Neural progenitor cell (in vitro differentiated cells): Measurements from ENCODE around the gene PPP1R16B.

Experiments
- EZH2 ChIP-seq: fragments of 200-600 bp; sonication (generic); IDR thresholded peaks from 2 replicates; pipeline ENCODE4 v1.6.1; 2017; ENCODE audit warnings: antibody characterized with exemption, mild to moderate bottlenecking, moderate library complexity
- EZH2phosphoT487 ChIP-seq: fragments of 200-600 bp; sonication (generic); IDR thresholded peaks from 2 replicates; pipeline ENCODE4 v1.6.1; 2017; ENCODE audit warnings: antibody characterized with exemption
- TF ChIP-seq, protein P1 (sequence below): fragments of 200-600 bp; sonication (generic); IDR thresholded peaks from 2 replicates; pipeline ENCODE4 v1.5.1; 2017; ENCODE audit warnings: antibody characterized with exemption, mild to moderate bottlenecking

DNA sequence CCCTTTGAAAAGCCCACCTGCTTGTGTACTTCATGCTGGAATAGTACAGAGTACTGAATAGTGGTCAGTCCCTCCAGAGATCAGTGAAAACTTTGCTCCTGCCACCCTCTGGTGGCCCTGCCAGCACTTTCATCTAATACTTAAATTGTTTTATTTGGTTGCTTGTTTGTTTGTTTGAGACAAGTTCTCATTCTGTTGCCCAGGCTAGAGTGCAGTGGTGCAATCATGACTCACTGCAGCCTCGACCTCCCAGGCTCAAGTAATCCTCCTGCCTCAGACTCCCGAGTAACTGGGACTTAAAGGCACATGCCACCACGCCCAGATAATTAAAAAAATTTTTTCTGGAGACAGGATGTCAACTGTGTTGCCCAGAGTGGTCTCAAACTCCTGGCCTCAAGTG is 129.8 kb downstream of the PPP1R16B start:
- TF ChIP-seq, protein P1, sequence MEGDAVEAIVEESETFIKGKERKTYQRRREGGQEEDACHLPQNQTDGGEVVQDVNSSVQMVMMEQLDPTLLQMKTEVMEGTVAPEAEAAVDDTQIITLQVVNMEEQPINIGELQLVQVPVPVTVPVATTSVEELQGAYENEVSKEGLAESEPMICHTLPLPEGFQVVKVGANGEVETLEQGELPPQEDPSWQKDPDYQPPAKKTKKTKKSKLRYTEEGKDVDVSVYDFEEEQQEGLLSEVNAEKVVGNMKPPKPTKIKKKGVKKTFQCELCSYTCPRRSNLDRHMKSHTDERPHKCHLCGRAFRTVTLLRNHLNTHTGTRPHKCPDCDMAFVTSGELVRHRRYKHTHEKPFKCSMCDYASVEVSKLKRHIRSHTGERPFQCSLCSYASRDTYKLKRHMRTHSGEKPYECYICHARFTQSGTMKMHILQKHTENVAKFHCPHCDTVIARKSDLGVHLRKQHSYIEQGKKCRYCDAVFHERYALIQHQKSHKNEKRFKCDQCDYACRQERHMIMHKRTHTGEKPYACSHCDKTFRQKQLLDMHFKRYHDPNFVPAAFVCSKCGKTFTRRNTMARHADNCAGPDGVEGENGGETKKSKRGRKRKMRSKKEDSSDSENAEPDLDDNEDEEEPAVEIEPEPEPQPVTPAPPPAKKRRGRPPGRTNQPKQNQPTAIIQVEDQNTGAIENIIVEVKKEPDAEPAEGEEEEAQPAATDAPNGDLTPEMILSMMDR, result no peak
- TF ChIP-seq EZH2, result no peak
- no peak for TF ChIP-seq EZH2phosphoT487
